Fibroblast of lung (primary cell): Measurements from ENCODE around the gene PRAMEF1.

ENCODE experiments used
- CTCF ChIP-seq, 2 donors: IDR thresholded peaks in 1 of 2; conservative IDR thresholded peaks in 1 of 2; 1 replicate in 1 of 2; 2 replicates in 1 of 2; pipeline ENCODE4 v1.5.1; 2011 to 2012; ENCODE audit warnings: low read length in 2 of 2, control low read depth in 1 of 2, inconsistent platforms in 1 of 2, low read depth in 1 of 2, mild to moderate bottlenecking in 1 of 2
- EZH2 ChIP-seq: IDR thresholded peaks from 2 replicates; pipeline ENCODE4 v1.5.1; 2012; ENCODE audit warnings: low read length, control low read depth, mild to moderate bottlenecking; ENCODE audit errors: missing control alignments

DNA sequence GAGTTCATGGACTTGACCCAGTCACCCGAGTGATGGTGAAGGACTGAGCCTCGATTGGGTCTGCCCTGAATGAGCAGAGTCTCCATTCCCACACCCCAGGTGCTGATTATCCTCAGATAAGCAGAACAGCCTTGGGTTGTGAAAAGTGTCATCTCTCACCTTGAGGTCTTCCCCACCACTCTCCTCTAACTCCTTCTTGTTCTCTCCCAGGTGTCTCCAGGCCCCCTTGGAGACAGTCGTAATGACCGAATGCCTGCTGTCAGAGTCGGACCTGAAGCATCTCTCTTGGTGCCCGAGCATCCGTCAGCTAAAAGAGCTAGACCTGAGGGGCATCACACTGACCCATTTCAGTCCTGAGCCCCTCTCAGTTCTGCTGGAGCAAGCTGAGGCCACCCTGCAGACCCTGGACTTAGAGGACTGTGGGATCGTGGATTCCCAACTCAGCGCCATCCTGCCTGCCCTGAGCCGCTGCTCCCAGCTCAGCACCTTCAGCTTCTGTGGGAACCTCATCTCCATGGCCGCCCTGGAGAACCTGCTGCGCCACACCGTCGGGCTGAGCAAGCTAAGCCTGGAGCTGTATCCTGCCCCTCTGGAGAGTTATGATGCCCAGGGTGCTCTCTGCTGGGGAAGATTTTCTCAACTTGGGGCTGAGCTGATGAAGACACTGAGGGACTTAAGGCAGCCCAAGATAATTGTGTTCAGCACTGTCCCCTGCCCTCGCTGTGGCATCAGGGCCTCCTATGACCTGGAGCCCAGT is 14.2 kb upstream of the PRAMEF1 start:
- TF ChIP-seq CTCF (conservative IDR thresholded peaks at IDR 0.05 in 1 of 2, IDR thresholded peaks at IDR 0.05 in 1 of 2; ENCODE audit: low read depth in 1 of 2, low read length in 2 of 2): no peak
- no peak for TF ChIP-seq EZH2
